HuH-7.5 (cell line): ENCODE results near the gene SELENOM.

Experiments used
- DNase-seq: peaks from one replicate; pipeline ENCODE4 v3.0.0; 2011; ENCODE audit warnings: low spot score

The SELENOM gene

DNA sequence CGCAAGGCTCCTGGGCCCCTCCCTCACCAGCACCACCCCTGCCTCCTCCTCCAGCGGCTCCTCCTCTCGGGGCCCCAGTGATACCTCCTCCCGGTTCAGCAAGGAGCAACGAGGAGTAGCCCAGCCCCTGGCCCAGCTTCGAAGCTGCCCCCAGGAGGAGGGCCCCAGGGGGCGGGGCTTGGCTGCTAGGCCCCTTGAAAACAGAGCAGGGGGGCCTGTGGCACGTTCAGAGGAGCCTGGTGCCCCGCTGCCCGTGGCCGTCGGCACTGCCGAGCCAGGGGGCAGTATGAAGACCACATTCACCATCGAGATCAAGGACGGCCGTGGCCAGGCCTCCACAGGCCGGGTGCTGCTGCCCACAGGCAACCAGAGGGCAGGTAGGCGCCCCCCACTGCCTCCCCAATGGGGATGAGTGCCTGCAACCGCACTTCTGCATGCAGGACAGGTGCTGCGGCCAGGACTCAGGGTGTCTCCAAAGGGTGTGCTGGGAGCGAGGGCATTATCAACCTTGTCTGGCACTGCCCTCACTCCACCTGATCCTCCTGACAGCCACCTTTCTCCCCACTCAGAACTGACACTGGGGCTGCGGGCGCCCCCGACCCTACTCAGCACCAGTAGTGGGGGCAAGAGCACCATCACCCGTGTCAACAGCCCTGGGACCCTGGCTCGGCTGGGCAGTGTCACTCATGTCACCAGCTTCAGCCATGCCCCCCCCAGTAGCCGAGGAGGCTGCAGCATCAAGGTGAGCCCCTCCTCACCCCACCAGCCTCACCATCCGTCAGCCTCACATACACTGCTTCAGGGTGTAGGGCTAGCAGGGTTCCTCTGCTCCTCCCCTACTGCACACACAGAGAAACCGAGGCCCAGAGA, 16.0 kb downstream of the SELENOM start:
- DNase-seq = peak; percentile 15

DNA sequence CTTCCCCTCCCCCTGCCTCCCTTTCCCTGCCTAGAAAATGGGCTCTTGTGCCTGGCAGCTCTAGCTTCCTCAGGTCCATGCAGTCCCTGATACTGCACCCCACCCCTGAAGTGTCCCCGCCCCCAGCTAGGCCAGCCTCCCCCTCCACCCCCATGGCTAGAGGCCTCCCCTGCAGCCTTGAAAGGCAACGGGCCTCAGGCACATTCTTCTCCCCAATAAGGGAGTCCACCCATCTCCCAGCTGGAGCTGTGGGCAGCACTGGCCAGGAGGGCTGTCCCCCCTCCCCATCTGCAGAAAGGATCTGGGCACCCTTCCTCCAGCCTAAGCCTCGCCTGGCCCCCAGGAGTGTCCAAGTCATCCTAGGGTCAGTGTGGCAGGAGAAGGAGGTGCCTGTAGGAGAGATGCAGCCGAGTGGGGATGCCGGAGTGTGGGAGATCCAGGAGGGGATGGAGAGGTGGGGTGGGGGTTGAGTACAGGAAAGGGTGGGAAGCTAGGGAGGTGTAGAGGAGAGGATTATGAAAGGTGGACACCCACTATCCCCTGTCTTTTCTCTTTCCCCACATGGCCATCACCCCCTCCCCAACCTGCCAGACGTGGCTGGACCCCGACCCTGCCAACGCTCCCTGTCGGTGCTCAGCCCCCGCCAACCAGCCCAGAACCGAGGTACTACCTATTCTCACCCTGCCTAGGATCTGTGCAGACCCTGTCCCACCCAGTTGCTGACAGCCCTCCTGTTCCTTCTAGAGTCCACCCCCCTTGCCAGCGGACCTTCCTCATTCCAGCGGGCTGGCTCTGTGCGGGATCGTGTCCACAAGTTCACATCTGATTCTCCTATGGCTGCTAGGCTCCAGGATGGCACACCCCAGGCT, 16.9 kb downstream of the SELENOM start:
- DNase-seq = peak; percentile 33

DNA sequence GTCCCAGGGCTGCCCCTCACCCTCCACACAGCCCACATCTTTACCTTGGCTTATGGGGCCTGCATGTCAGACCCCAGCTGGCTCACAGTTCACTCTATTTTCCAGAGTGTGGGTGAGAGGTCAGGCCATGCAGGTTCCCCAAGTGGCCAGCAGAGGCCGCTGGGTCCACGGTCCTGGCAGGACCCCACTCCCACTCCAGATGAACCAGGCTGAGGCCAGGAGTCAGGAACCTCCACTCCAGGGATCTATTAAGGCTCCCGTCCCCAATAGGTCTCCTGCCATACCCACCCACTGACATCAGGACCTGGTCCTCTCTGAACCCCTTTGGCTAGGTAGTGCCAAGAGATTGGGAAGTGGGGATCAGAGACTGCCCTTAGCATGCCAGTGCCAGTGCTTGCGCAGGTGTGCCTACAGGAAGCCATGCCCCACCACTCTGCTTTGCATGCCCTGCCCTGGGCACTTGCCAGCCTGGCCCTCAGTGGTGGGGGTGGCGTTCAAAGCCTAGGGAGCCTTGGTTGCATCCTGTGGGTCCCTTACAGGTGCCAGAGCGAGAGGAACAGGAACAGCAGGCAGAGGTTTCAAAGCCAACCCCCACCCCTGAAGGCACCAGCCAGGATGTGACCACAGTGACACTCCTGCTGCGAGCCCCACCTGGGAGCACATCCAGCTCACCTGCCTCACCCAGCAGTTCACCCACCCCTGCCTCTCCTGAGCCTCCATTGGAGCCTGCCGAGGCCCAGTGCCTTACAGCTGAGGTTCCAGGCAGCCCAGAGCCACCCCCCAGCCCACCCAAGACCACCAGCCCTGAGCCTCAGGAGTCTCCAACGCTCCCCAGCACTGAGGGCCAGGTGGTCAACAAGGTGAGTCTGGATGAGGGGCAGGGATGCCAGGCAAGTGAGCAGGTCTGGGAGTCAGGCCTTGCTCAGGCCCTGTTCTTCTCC, 17.9 kb downstream of the SELENOM start:
- peak; percentile 91 for DNase-seq

DNA sequence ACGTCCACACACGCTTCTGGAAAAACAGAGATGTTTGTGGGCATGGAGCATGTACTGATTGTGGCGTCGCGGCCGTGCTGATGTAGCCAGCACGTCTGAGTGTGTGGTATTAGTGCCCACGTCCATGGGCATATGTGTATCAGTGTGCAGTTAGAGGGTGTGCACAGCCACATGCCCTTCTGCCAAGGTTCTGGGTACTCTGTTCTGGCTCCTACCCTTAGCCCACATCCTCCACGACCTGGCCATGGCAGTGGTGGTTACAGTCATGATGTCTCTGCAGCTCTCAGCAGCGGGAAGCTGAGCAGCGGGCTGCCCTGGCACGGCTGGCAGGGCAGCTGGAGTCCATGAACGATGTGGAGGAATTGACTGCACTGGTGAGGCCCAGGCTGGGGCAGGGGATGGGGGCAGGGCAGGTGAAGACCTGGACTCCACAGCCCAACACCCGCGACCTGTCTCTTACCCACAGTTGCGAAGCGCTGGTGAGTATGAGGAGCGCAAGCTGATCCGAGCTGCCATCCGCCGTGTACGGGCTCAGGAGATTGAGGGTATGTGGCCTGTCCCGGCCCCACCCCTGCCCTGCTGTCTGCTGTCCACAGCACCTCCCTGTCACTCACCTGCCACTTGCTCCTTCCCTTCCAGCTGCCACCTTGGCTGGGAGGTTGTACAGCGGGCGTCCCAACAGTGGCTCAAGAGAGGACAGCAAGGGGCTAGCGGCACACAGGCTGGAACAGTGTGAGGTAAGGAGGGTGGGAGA, 19.0 kb downstream of the SELENOM start:
- DNase-seq = peak; percentile 7

DNA sequence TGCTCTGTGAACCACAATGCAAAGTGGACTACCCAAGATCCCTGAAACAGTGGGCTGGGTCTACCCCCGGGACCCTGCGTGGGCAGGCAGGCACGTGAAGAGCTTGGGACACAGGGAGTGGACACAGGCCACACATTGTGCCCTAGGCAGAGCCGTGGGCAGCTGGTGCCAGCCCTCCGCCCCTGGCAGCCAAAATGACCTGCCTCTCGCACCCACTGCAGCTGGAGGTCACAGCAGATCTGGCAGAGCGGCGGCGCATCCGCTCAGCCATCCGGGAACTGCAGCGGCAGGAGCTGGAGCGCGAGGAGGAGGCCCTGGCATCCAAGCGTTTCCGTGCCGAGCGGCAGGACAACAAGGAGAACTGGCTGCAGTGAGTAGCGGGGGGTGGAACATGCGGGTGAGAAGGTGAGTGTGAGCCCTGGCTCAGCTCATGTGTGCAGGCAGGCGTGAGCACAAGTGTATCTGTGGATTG, 19.6 kb downstream of the SELENOM start:
- peak; percentile 19 for DNase-seq

DNA sequence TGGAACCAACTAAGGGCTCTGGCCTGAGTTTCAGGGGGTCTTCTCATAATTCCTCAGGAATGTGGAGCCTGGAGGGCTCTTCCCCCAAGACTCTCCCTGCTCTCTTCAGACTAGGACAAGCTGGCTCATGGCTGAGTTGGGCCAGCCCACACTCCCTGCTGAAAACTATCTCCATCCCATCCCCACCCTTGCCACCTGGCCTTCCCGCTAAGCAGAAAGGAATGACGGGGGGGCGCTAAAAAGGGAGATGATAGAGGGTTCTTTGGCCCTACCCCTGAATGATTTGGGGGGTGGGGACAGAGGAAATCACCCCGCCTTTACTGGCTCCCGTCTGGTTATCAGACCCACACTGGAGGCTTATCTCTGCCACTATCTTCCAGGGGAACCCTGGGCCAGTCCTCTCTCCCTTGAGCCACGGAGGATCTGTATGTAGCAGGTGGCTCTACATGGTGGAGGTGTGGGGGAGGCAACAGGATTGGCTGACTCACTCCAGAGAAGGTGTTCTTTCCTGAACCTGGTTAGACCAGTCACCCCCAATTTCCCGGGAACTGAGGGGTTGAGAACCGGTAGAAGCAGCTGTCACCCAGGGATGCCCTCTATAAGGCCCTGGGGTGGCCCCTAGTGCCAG, 20.6 kb downstream of the SELENOM start:
- DNase-seq = peak; percentile 30

DNA sequence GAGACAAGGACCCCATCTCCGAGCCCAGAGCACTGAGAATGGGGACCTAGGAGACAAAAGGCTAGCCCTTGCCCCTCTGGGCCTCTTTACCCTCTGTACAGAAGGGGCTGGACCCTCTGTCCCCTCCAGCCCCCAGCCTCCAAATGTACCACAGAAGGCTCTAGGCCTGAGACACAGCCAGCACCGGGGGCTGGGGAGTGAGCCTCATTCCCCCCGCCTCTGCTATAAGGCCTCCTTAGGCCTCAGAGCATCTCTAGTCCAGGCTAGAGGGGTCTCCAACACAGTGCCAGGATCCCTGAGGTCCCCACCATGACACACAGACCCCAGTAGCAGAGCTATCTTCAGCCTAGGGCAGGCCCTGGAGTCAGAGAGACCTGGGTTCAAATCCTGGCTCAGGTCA, 21.4 kb downstream of the SELENOM start:
- peak; percentile 20 for DNase-seq

DNA sequence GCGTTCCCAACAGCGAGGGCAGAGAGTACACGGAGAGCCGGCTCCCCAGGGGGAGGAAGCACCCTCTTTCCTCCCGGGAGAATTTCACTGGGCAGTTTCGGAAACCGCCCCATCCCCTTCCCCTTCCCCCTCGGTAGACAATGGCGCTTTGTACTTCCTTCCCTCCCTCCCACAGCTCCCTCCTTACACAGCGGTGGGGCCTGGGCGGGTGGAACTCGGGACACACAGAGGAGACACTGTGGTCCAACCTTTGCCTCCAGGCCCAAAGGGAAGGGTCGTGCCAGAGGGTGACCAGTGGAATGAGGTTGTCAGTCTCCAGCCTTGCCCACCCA, 21.9 kb downstream of the SELENOM start:
- peak; percentile 31 for DNase-seq

DNA sequence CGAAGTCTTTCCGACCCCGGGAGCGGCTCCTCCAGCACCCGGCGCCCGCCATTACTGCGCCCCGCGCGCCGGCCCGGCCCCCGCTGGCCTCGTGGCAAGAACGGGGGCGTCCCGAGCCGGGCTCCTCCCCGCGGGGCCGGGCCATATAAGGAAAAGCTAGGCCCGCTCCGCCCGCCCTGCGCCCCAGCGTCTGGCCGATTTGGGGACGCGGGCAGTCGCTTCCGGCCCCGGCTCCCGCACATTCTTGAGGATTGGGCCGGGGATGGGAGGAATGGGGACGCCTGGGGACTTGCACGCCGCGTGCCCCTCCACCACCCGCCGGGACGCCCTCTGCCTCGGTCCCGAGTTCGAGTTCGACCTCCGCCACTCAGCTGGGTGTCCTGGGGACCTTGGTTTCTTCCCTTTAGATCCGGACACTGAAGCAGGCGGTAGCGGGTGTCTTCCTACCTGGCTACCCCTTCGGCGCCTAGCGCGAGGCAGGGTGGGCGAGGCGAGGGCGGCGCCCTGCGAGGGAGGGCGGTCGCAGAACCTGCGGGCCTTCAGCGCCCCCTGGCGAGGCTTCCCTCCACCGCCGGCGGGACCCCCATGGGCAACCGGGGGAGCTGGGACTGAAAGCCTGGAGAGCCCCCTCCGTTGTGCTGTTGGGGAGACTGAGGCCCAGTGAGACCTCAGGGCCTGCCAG, 22.4 kb downstream of the SELENOM start:
- peak; percentile 37 for DNase-seq

DNA sequence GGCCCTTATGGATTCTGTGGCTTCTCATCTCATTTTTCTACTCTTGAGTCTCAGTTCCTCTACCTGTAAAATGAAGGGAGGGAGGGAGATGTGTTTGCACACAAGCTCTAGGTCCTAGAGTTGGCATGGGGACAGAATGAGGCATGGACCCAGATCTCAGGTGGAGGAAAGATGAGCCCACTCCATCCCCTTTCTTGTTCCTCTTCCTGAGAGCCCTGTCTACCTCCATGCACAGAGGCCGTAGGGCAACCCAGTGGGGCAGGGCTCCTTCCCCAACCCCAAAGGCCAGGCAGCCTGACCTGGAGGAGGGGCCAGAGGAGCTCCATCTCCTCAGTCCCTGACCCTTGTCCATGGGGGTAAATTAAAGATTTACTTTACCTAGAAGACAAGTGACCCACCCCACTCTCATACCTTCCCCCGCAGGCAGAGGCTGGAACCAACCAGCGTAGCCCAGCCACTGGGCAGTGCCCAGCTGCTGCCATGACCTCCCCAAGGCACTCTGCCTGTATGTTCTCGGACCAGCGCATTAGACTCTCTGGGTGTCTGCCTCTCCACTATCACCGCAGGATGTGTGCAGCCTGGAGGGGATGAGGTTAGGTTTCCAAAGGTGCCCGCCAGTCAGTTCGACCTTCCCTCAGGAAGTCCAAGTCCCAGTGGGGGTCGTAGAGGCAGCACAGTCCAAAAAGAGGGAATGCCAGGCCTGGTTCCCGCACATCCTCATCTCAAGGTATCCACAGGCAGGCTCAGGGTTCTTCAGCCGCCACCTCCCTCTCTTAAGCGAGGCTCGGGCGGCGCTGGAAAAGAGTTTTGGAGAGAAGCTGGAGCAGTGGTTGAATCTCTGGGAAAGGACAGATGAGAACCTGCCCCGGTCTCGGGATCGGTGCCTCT, 23.2 kb downstream of the SELENOM start:
- DNase-seq = peak; percentile 29

DNA sequence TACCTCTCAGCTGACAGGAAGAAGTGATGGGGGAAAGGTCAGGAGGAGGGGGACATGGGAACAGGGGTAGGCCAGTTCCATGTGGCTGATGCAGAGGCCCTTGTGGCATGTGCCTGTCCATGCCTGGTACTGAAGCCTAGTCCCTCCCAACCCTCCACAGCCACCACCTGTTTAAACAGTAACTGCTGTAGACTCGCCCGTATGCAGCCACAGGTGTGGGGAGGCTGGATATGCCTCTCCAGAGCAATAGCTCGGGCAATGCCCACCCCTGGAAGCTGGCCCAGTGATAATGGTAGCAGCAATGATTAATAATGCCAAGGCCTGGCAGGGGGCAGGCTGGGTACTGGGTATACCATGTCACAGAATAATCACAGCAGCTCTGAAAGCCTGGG, 24.0 kb downstream of the SELENOM start:
- DNase-seq = peak; percentile 41

DNA sequence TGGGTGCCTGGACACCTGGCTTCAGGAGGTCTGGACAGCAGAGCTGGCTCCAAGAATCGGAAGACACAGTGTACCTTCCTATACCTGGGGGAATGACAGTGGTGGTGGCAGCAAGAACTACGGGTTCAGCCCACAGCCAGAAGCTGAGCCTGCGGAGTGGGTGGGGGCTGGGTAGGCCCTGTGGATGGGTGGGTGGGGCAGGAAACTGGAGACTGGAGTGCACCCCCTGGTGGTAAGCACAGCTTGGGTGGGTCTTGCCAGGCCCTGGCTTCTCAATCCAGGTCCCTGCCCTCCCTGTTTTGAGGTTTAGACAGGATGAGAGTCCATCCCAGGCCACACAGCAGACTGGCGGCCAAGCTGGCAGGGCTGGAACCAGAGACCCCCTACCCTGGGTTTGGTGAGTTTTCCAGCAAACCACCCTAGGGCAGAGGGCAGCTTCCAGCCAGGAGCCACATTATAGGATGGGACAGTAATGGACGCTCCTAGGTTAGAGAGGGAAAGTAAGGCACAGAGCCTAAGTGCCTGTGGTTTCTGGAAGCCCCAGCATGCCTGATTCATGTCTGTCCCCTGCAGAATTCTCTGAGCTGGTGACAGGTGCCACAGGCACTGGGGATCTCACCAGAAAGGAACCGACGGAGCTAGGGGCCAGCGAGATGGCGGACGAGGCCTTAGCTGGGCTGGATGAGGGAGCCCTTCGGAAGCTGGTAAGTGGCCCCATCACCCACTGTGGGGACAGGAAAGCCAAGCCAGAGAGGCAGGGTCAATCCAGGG, 24.6 kb downstream of the SELENOM start:
- DNase-seq = peak; percentile 99

DNA sequence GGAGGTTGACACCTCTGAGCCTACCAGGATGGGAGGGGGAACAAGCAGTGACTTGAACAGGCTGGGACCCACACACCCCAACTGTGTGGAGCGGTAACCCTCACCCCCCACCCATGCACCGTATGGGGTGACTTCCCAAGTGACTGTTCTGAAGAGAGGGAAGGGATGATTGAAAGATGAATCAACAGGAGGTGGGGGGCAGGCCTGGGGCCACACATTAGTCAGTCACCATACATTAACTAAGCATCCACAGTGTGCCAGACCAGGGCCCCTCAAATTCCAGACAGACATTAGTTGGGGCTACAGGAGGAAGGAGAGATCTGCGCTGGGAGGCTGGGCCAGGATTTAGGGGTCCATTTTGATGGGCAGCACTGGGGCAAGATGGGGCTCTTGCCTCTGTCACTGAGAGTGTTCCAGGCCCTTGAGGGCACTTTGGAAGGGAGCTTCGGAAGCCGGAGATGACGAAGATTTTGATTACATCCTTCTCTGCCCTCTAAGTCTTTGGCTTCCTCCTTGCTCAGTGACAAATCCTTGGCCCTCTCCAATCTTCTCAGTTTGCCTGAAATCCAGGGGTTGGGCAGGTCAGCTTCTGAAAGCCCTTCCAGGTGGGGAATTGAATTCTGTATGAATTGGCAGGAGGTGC, 25.3 kb downstream of the SELENOM start:
- DNase-seq = peak; percentile 36

DNA sequence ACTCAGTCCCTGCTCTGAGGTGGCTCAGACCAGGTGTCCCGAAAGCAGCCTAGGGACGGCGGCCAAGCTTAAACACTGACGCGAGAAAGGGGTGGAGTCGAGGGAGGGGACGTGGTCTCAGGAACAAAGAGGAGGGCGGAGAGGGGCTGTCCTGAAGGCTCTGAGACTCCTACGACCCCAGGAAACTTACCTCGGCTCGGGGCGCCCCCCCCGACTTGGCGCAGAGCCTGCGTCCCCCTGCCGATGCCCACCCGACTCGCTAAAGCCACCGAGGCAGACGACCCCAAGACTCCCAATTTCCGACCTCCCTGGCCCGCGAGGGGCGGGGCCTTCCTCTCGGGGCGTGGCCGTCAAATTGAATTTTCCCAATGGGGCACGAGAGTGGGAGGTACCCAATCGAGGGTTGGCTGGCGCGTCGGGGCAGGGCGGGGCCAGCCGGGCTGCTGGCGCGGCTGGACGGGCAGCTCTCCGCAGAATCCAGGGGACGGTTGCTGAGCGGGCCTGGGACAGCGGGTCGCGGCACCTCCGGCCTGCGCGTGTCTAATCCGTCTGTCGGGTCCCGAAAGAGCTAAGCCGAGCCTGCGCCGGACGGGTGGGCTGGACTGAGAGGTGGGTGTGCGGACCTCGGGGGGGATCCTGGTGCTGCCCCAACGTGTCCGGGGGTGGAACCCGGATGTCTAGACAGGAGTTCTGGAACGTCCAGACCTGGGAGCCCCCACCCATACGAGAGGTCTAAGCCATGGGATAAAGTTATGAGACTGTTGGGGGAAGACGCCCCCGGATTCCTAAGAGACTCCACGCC, 26.3 kb downstream of the SELENOM start, which contains the start of gene SMTN:
SMTN (plus strand) TSS at position 471 of the 802 bp plus-strand sequence. CDS start 1,941 bp downstream, outside the sequence.
- peak; percentile 99 for DNase-seq

DNA sequence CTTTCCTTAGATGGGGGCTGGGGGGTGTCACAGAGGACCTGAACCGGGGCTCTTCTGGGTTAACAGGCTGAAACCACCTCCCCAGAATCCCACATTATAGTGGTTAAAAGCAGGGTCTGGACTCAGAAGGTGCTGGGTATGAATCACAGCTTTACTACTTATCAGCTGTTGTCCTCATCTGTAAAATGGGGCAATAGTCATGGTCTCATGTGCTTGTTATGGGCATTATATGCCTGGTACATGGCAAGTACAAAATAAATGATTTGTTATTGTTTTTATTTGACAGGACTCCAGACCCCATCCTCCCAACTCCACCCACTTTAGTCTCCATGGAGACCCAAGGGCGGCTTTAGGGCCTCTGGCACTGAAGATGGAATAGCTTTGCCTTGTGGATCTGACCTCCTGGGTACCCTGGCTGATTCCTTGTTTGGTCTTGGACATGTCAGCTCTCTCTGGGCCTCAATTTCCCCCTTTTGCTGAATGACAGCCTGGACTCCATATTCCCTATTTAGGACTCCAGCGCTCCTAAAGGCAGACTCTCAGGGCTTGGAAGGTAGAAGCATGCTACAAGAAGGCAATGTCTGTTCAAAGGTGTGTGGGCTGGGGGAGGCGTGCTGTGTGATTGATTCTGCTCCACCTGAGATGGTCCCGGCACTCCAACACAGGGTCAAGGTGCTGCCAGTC, 27.1 kb downstream of the SELENOM start:
- peak; percentile 54 for DNase-seq

DNA sequence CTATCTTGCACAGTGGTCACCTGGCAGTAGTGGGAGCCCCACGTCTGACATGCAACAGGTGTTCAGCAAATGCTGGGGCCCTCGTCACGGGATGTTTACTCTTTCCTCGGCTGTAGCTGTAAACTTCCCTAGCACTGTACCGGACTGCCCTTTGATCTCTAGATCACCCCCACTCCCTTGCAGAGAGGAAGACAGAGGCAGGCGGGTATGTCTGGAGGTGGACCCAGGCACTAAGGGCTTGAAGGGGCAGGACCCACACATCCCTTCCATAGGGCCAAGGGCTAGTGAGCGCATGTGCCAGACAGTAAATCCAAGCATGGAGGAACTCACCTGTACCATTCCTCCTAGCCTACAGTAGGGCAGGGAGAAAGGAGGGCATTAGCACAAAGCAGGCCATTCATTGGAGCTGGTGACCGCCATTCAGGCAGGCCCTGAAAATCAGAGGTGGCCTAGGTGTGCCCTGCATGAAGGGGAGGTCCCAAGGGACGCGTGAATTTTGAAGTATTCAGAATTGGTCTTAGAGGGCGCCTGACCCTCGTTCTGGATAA, 28.2 kb downstream of the SELENOM start:
- peak; percentile 84 for DNase-seq
